Spleen (tissue), 11 donors: ENCODE measurements around the gene SPTBN5. TPM values are rescaled to one million over a fixed set of nuclear protein-coding genes. Genes with fewer than 3 reads are reported as not detected.

ENCODE experiments used
- DNase-seq: peaks from one replicate; pipeline ENCODE4 v3.0.0-alpha.2; 2020
- H3K27ac ChIP-seq, 8 donors: fragments of 200-600 bp; sonication (generic) in 7 of 8; 1 replicate in 4 of 8; 2 replicates in 4 of 8; pipeline versions ENCODE4 v1.5.0 to v1.8.0; 2016 to 2021; ENCODE audit warnings: inconsistent platforms in 4 of 8, mild to moderate bottlenecking in 4 of 8, moderate library complexity in 1 of 8
- H3K27me3 ChIP-seq, 7 donors: fragments of 200-600 bp; sonication (generic) in 6 of 7; replicated peaks in 1 of 7; 1 replicate in 4 of 7; 2 replicates in 3 of 7; pipeline versions ENCODE4 v1.5.0 to v1.8.0; 2016 to 2021; ENCODE audit warnings: inconsistent platforms in 3 of 7, mild to moderate bottlenecking in 1 of 7
- H3K36me3 ChIP-seq, 6 donors: fragments of 200-600 bp; sonication (generic) in 5 of 6; 1 replicate in 4 of 6; 2 replicates in 2 of 6; pipeline versions ENCODE4 v1.5.0 to v1.8.0; 2016 to 2021; ENCODE audit warnings: inconsistent platforms in 2 of 6
- H3K4me1 ChIP-seq, 6 donors: fragments of 200-600 bp; sonication (generic) in 5 of 6; 1 replicate in 3 of 6; 2 replicates in 3 of 6; pipeline versions ENCODE4 v1.5.0 to v1.8.0; 2016 to 2021; ENCODE audit warnings: inconsistent platforms in 3 of 6
- H3K4me3 ChIP-seq, 8 donors: fragments of 200-600 bp; sonication (generic) in 7 of 8; 1 replicate in 4 of 8; 2 replicates in 4 of 8; pipeline versions ENCODE4 v1.5.0 to v1.8.0; 2016 to 2021; ENCODE audit warnings: inconsistent platforms in 4 of 8, mild to moderate bottlenecking in 4 of 8, moderate library complexity in 2 of 8
- H3K9me3 ChIP-seq, 8 donors: fragments of 200-600 bp; sonication (generic) in 7 of 8; 1 replicate in 4 of 8; 2 replicates in 4 of 8; pipeline versions ENCODE4 v1.5.0 to v1.8.0; 2016 to 2021; ENCODE audit warnings: inconsistent platforms in 4 of 8
- POLR2A ChIP-seq, 3 donors: fragments of 450-650 bp; IDR thresholded peaks; one replicate each; pipeline ENCODE4 v1.5.1; 2017; ENCODE audit warnings: antibody characterized with exemption in 3 of 3, mild to moderate bottlenecking in 1 of 3
- POLR2AphosphoS5 ChIP-seq, 3 donors: sonication (generic); formaldehyde crosslinking; IDR thresholded peaks; one replicate each; pipeline ENCODE4 v1.5.1; 2017; ENCODE audit warnings: antibody characterized with exemption in 3 of 3
- WGBS, 5 donors: extraction: QIAGEN DNeasy Blood & Tissue Kit in 3 of 5; methylation state at CpG; one replicate each; pipeline versions ENCODE4 v1.1.5 to v1.1.7; 2013 to 2018; 5-methylcytosine and 5-hydroxymethylcytosine counted together
- intact Hi-C: fragments of 100-400 bp; cut with DNase I; formaldehyde crosslinking; loops from one replicate; pipeline ENCODE4 v1.15.0; 2023; ENCODE audit warnings: low total_unique reads
- polyA plus RNA-seq, 3 donors: library from polyadenylated mRNA; stranded (reverse); fragments of 200-250 nt; gene quantifications; one replicate each; pipeline ENCODE4 v1.2.1, GENCODE V29; 2013
- total RNA-seq, 7 donors: library from RNA; depleted of rRNA in 3 of 7; stranded (reverse); fragments of >200 nt in 3 of 7; fragmentation: NEBNext Ultra II Directional in 4 of 7; extraction: Animal tissue kit (Norgen Biotek cat#: 25700) in 4 of 7; gene quantifications; one replicate each; pipeline versions ENCODE4 v1.1.0 to v1.2.1, GENCODE V29; 2016 to 2021
- TF ChIP-seq, protein P1 (sequence below), 11 experiments: fragments of 200-600 bp in 7 of 11; fragments of 450-650 bp in 4 of 11; sonication (generic) in 4 of 11; IDR thresholded peaks in 8 of 11; conservative IDR thresholded peaks in 3 of 11; 1 replicate in 7 of 11; 2 replicates in 4 of 11; pipeline versions ENCODE4 v1.4.0 to v1.8.0; 2016 to 2021; ENCODE audit warnings: antibody characterized with exemption in 11 of 11, inconsistent platforms in 4 of 11, mild to moderate bottlenecking in 1 of 11
- donor health status: healthy with polysubstance abuse.
- donor health status: DM: no; HTN: no; CAD: no; lungs with moderate emphysema.
- donor health status: DM: no; HTN: no; CAD: no.
- donor health status: Bipolar disorder and iron deficiency.
- donor health status: healthy.
- donor health status: DM: no; HTN: no; CAD: no.
- donor health status: DM: yes; HTN: yes; CAD: no.

Gene SPTBN5
- total and polyA plus RNA-seq, 10 donors: 0.19 to 2.0 (median 0.73) TPM

DNA sequence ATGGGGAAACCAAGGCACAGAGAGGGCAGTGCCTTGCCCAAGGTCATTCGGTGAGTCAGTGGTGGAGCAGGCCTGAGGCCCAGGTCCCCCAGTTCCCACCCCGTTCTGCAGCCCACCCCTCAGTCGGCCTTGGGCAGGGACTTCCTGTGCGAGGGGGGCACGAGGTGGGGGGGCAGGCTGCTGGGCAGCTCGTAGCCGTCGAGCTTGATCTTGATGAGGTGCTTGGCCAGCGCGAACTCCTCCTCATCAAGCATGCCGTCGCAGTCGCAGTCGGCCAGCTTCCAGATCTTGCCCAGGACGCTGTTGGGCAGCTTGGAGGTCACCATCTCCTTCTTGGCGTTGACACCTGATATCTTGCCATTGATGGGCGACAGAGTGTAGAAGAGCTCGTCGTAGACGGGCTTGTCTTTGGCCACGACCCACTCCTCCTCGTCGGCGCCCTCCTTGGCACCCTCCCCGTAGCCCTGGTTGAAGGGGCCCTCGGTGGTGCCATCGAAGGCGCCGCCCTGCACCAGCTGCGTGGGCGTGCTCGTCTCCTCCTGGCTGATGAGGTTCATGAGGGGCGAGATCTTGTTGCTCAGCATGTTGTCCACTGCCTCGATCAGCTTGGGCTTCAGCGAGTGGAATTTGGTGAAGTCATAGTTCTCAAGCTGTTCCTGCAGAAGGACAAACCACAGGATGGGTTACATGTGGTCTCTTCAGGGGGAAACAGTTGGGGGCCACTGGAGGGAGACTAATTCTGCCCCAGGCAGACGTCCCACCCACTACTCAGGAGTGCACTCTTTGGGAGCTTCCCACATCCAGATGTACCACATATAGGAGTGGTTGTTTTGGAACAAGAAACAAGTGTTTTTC lies 6.9 kb upstream of the SPTBN5 start:
- Histone ChIP-seq H3K36me3 (peaks cover 0 to 75% (median 26%) of the 10 kb centered on the region in 6 donors), H3K4me1 (peaks cover 0 to 15% (median 8%) of the 10 kb centered on the region in 6 donors), H3K27ac (no peak overlapping the region), H3K9me3 (peaks cover 0 to under 1% (median 0%) of the 10 kb centered on the region in 8 donors), H3K27me3 (no peaks in the 10 kb centered on the region), H3K4me3 (no peak overlapping the region)
- WGBS, 5 donors: 89 to 92% (median 90%) methylated on average over 29 to 36 of the region's 36 CpGs
- TF ChIP-seq POLR2A (IDR thresholded peaks at IDR 0.05) (no peak), POLR2AphosphoS5 (IDR thresholded peaks at IDR 0.05) (peak in 1 of 3 donors; percentile 40)
- no peak for DNase-seq
- intact Hi-C loops: loop anchor here (5.0 to 10.0 kb wide), 3 partner anchors 86 to 296 kb away; partner anchors contain the start of gene MAPKBP1

DNA sequence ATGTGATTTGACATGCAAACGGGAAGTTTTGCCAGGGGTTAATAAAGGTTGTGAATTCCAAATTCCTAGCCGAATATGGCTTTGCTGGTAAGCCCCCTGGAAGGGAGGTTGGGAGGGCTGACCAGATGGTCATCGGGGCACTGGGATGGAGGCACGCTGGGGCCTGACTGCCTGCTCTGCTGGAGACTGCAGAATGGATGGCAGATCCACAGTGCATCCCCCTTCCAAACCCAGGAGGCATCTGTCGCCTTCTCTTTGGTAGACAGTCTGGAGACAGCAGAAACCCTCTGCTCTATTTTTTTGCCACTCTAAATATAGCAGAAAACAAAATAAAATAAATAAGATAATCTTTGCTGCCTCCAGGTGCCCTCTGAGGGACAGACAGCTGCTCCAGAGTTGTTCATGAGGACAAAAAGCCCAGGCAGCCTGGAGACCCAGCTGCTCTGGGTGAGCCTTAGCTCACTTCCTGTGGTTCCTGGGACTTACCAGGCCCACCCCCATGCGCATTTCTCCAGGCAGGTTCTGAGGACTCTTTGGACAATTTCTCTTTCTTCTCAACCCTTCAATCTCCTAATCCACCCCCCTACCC lies 6.1 kb upstream of the SPTBN5 start:
- TF ChIP-seq POLR2AphosphoS5 (IDR thresholded peaks at IDR 0.05): no peak
- no peak for TF ChIP-seq POLR2A (IDR thresholded peaks at IDR 0.05)
- TF ChIP-seq, protein P1, sequence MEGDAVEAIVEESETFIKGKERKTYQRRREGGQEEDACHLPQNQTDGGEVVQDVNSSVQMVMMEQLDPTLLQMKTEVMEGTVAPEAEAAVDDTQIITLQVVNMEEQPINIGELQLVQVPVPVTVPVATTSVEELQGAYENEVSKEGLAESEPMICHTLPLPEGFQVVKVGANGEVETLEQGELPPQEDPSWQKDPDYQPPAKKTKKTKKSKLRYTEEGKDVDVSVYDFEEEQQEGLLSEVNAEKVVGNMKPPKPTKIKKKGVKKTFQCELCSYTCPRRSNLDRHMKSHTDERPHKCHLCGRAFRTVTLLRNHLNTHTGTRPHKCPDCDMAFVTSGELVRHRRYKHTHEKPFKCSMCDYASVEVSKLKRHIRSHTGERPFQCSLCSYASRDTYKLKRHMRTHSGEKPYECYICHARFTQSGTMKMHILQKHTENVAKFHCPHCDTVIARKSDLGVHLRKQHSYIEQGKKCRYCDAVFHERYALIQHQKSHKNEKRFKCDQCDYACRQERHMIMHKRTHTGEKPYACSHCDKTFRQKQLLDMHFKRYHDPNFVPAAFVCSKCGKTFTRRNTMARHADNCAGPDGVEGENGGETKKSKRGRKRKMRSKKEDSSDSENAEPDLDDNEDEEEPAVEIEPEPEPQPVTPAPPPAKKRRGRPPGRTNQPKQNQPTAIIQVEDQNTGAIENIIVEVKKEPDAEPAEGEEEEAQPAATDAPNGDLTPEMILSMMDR (IDR thresholded peaks at IDR 0.05 in 8 of 11, conservative IDR thresholded peaks at IDR 0.05 in 3 of 11): no peak
- no peaks in the 10 kb centered on the region for H3K9me3 ChIP-seq
- DNase-seq: no peak
- H3K4me3 ChIP-seq: no peak overlapping the region
- H3K4me1 ChIP-seq: peaks cover 5 to 21% (median 14%) of the 10 kb centered on the region in 6 donors
- no peaks in the 10 kb centered on the region for H3K27me3 ChIP-seq
- WGBS, 5 donors: 76 to 87% (median 83%) methylated on average over 6 of the region's 6 CpGs
- H3K36me3 ChIP-seq: peaks cover 0 to 67% (median 26%) of the 10 kb centered on the region in 6 donors
- H3K27ac ChIP-seq: no peak overlapping the region
- intact Hi-C loops: loop anchor here (5.0 to 10.0 kb wide), 3 partner anchors 85 to 295 kb away; partner anchors contain the start of gene MAPKBP1

DNA sequence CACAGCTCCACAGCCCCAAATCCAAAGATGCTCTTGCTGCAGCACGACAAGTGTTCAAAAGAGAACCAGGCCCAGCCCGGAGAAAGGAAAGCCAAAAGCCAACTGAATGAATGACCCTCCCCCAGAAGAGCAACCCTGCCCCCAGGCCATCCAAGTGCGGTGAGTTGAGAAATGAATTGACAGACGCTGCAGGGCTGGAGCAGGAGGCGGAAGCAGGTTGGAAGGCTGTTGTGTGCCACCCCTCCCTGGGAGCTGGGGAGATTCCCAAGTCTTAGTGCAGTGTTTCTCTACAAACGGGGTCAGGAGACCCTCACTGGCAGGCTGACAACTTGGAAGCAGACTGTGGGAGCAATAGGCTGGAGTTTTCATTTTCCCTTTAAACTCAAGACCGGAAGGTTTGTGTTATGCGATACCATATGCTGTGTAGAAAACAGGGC lies 3.5 kb upstream of the SPTBN5 start:
- Histone ChIP-seq H3K27me3 (no peaks in the 10 kb centered on the region), H3K4me3 (no peak overlapping the region), H3K4me1 (peaks cover 22 to 34% (median 32%) of the 10 kb centered on the region in 6 donors), H3K9me3 (no peaks in the 10 kb centered on the region), H3K27ac (no peak overlapping the region), H3K36me3 (peaks cover 0 to 53% (median 26%) of the 10 kb centered on the region in 6 donors)
- no peak for TF ChIP-seq POLR2A (IDR thresholded peaks at IDR 0.05)
- 82 to 90% (median 87%) methylated on average over 8 of the region's 8 CpGs for WGBS, 5 donors
- intact Hi-C loops: no loop called here
- DNase-seq: no peak

DNA sequence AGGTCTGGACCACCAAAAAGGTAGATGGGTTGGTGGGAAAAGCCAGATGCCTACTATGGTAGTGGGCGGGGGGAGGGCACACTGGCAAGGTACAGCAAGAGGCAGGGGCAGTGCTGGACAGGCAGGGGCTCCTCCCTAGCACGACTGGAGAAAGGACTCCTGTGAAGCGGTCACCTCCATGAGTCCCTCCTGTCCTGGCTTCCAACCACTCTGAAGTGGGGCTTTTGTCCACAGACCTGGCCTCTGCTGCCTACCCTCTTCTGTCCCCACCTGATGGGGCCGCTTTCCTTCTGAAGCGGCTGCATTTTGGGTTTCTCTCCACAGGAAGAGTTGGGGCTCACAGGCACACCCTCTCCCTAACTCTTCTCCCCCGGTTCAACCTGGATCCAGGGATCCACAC lies 2.7 kb upstream of the SPTBN5 start:
- H3K4me3 ChIP-seq: no peak overlapping the region
- peaks cover 0 to 45% (median 26%) of the 10 kb centered on the region in 6 donors for H3K36me3 ChIP-seq
- intact Hi-C loops: no loop called here
- no peak for DNase-seq
- 86 to 97% (median 95%) methylated on average over 6 of the region's 6 CpGs for WGBS, 5 donors
- H3K27ac ChIP-seq: peak overlapping the region in 1 of 8 donors; percentile 84
- TF ChIP-seq, protein P1 (IDR thresholded peaks at IDR 0.05 in 8 of 11, conservative IDR thresholded peaks at IDR 0.05 in 3 of 11): no peak
- TF ChIP-seq POLR2AphosphoS5 (IDR thresholded peaks at IDR 0.05): no peak
- H3K9me3 ChIP-seq: no peaks in the 10 kb centered on the region
- no peaks in the 10 kb centered on the region for H3K27me3 ChIP-seq
- H3K4me1 ChIP-seq: peaks cover 22 to 41% (median 32%) of the 10 kb centered on the region in 6 donors

DNA sequence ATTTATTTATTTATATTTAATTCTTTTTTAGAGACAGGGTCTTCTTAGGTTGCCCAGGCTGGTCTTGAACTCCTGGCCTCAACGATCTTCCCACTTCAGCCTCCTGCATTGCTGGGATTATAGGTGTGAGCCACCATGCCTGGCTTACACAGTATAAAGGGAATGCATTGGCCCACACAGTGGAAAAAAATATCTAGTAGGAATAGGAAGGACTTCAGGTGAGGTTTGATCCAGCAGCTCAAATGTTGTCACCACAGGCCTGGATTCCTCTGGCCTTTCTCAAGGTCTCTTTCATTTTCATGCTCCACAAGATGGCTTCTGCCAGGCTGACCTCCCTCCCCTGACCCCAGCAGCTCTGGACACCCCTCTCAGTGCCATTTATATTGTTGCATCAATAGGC lies 2.1 kb upstream of the SPTBN5 start:
- intact Hi-C loops: no loop called here
- no peak overlapping the region for H3K4me3 ChIP-seq
- H3K4me1 ChIP-seq: peaks cover 22 to 41% (median 32%) of the 10 kb centered on the region in 6 donors
- WGBS, 5 donors: 95 to 97% (median 97%) methylated on average over 1 of the region's 1 CpG
- no peak for DNase-seq
- no peaks in the 10 kb centered on the region for H3K27me3 ChIP-seq
- TF ChIP-seq POLR2AphosphoS5 (IDR thresholded peaks at IDR 0.05) (no peak), POLR2A (IDR thresholded peaks at IDR 0.05) (no peak)
- H3K9me3 ChIP-seq: no peaks in the 10 kb centered on the region
- peaks cover 0 to 39% (median 25%) of the 10 kb centered on the region in 6 donors for H3K36me3 ChIP-seq
- H3K27ac ChIP-seq: peak overlapping the region in 3 of 8 donors; percentile 73 to 84 (median 79)
